HG03135 (cell line): ENCODE results near the gene C16orf90.

ENCODE experiments used
- ATAC-seq: cut with Tn5 transposase; IDR thresholded peaks from one replicate; pipeline ENCODE4 v1.9.1; 2021; ENCODE audit warnings: mild to moderate bottlenecking, moderate library complexity; ENCODE audit not compliant: unreplicated experiment

Gene C16orf90

GRCh38 chr16:3467921-3468320 is 27.4 kb downstream of the C16orf90 start:
- ATAC-seq = no peak

- no peak for ATAC-seq
Observed at GRCh38 chr16:3467182-3467581, 28.1 kb downstream of the C16orf90 start.

GRCh38 chr16:3465911-3466584 is 29.2 kb downstream of the C16orf90 start:
- ATAC-seq = no peak

GRCh38 chr16:3465301-3465700 is 30.0 kb downstream of the C16orf90 start:
- no peak for ATAC-seq

- ATAC-seq = no peak
Observed at GRCh38 chr16:3461151-3461550, 34.1 kb downstream of the C16orf90 start.

GRCh38 chr16:3460585-3460984 is 34.7 kb downstream of the C16orf90 start:
- no peak for ATAC-seq

- no peak for ATAC-seq
Observed at GRCh38 chr16:3460121-3460520, 35.2 kb downstream of the C16orf90 start.

GRCh38 chr16:3459401-3460090 is 35.7 kb downstream of the C16orf90 start:
- no peak for ATAC-seq

GRCh38 chr16:3458852-3459361 is 36.4 kb downstream of the C16orf90 start:
- no peak for ATAC-seq

GRCh38 chr16:3458278-3458851 is 36.9 kb downstream of the C16orf90 start:
- ATAC-seq = peak; percentile 14

- peak; percentile 82 for ATAC-seq
Observed at GRCh38 chr16:3457434-3458252, 37.6 kb downstream of the C16orf90 start.

- ATAC-seq = no peak
Observed at GRCh38 chr16:3454631-3455147, 40.6 kb downstream of the C16orf90 start.

- no peak for ATAC-seq
Observed at GRCh38 chr16:3454093-3454492, 41.2 kb downstream of the C16orf90 start.

- ATAC-seq = peak; percentile 20
Observed at GRCh38 chr16:3444032-3444388, 51.3 kb downstream of the C16orf90 start.
